Prostate gland (tissue), 2 donors: Measurements from ENCODE around the gene TRPV4. TPM values are rescaled to one million over a fixed set of nuclear protein-coding genes. Genes with fewer than 3 reads are reported as not detected.

Source experiments
- DNase-seq: peaks from one replicate; pipeline ENCODE4 v3.0.0-alpha.2; 2019; ENCODE audit warnings: low spot score
- H3K27ac ChIP-seq, 2 donors: fragments of 200-600 bp; sonication (generic); 2 replicates each; pipeline ENCODE4 v1.5.1; 2017 to 2019
- H3K27me3 ChIP-seq: fragments of 200-600 bp; sonication (generic); replicated peaks from 2 replicates; pipeline ENCODE4 v1.5.1; 2019; ENCODE audit not compliant: insufficient read depth
- H3K36me3 ChIP-seq, 2 donors: fragments of 200-600 bp; sonication (generic); 1 replicate in 1 of 2; 2 replicates in 1 of 2; pipeline versions ENCODE4 v1.5.1 to v1.8.1; 2017 to 2019
- H3K4me1 ChIP-seq: fragments of 200-600 bp; sonication (generic); replicated peaks from 2 replicates; pipeline ENCODE4 v1.5.1; 2019
- H3K4me3 ChIP-seq, 2 donors: fragments of 200-600 bp; sonication (generic); 2 replicates each; pipeline ENCODE4 v1.5.1; 2017 to 2019
- H3K9me3 ChIP-seq: fragments of 200-600 bp; sonication (generic); 2 replicates; pipeline ENCODE4 v1.5.1; 2017
- CTCF ChIP-seq, 4 experiments: fragments of 200-600 bp in 2 of 4; fragments of 450-650 bp in 2 of 4; sonication (generic) in 2 of 4; IDR thresholded peaks; 1 replicate in 3 of 4; 2 replicates in 1 of 4; pipeline ENCODE4 v1.5.1; 2016 to 2019; ENCODE audit warnings: antibody characterized with exemption in 4 of 4, mild to moderate bottlenecking in 2 of 4, moderate library complexity in 2 of 4
- POLR2A ChIP-seq: fragments of 450-650 bp; IDR thresholded peaks from one replicate; pipeline ENCODE4 v1.6.1; 2016; ENCODE audit warnings: antibody characterized with exemption, mild to moderate bottlenecking
- POLR2AphosphoS5 ChIP-seq: sonication (generic); formaldehyde crosslinking; IDR thresholded peaks from one replicate; pipeline ENCODE4 v1.6.1; 2017; ENCODE audit warnings: antibody characterized with exemption
- WGBS: methylation state at CpG from one replicate; pipeline ENCODE4 v1.1.5; 2018; 5-methylcytosine and 5-hydroxymethylcytosine counted together
- intact Hi-C: fragments of 100-400 bp; cut with DNase I; formaldehyde crosslinking; loops from one replicate; pipeline ENCODE4 v1.14.2; 2022
- total RNA-seq, 2 donors: library from RNA; depleted of rRNA; stranded (reverse); fragments of >200 nt; gene quantifications; one replicate each; pipeline ENCODE4 v1.1.0, GENCODE V29; 2016

TRPV4 gene
- total RNA-seq, 2 donors from 2014 or later = 4.6 to 8.0 TPM

DNA sequence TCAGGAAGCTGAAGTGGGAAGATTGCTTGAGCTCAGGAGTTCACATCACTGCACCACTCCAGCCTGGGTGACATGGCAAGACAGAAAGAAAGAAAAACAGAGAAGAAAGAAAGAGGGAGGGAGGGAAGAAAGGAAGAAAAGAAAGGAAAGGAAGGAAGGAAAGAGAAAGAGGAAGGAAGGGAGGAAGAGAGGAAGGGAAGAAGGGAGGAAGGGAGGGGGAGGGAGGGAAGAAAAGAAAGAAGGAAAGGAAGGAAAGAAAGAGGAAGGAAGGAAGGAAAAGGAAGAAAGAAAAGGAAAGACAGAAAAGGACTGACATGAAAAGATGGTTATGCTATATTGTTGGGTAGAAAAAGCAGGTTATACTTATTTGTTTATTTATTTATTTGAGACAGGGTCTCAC lies 43.2 kb upstream of the TRPV4 start:
- DNase-seq = no peak
- intact Hi-C loops = no loop called here
- Histone ChIP-seq H3K27ac (peak overlapping the region; percentile 29 to 62), H3K4me3 (no peak overlapping the region), H3K27me3 (no peaks in the 10 kb centered on the region), H3K4me1 (peaks cover 10% of the 10 kb centered on the region), H3K9me3 (no peaks in the 10 kb centered on the region), H3K36me3 (no peaks in the 10 kb centered on the region)
- no peak for TF ChIP-seq POLR2A
- TF ChIP-seq POLR2AphosphoS5 = no peak
- TF ChIP-seq CTCF (IDR thresholded peaks at IDR 0.05) = no peak

DNA sequence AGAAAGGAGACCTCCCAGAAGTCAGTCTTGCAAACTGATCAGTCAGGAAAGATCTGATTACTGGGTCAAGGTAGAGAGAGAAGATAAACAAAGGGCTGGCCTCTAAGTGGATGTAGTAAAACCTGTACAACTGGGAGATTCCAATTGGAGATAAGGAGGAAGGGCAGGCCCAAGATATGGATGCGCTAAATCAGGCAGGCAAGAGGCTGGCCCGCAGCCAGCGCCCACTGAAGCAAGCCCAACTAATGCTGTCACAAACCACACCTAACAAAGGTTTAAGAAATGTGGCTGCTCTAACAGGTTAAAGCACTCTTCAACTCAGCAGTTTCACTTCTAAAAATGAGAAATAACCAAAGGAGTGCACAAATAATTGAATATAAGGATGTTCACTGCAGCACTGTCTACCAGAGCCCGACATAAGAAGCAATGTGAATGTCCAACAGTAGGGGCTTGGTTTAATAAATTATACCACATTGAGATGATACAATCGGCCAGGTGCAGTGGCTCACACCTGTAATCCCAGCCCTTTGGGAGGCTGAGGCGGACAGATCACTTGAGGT lies 42.5 kb upstream of the TRPV4 start:
- intact Hi-C loops = no loop called here
- 43% methylated on average over 6 of the region's 6 CpGs for WGBS
- Histone ChIP-seq H3K4me3 (no peak overlapping the region), H3K27ac (peak overlapping the region; percentile 43 to 62), H3K9me3 (no peaks in the 10 kb centered on the region), H3K36me3 (no peaks in the 10 kb centered on the region), H3K27me3 (no peaks in the 10 kb centered on the region), H3K4me1 (peaks cover 8% of the 10 kb centered on the region)
- DNase-seq = peak; percentile 58
- TF ChIP-seq POLR2A (no peak), POLR2AphosphoS5 (peak; percentile 81)

- H3K4me3 ChIP-seq = no peak overlapping the region
- intact Hi-C loops = no loop called here
- no peaks in the 10 kb centered on the region for H3K9me3 ChIP-seq
- H3K36me3 ChIP-seq = no peaks in the 10 kb centered on the region
- H3K4me1 ChIP-seq = peaks cover 9% of the 10 kb centered on the region
- peak; percentile 85 for DNase-seq
- peak; percentile 86 for TF ChIP-seq POLR2AphosphoS5
- no peak for TF ChIP-seq POLR2A
- TF ChIP-seq CTCF (IDR thresholded peaks at IDR 0.05) = no peak
- no peaks in the 10 kb centered on the region for H3K27me3 ChIP-seq
- peak overlapping the region in 1 of 2 donors; percentile 62 for H3K27ac ChIP-seq
- WGBS = 66% methylated on average over 6 of the region's 6 CpGs
Observed at GRCh38 chr12:109873653-109874052, 40.5 kb upstream of the TRPV4 start.

DNA sequence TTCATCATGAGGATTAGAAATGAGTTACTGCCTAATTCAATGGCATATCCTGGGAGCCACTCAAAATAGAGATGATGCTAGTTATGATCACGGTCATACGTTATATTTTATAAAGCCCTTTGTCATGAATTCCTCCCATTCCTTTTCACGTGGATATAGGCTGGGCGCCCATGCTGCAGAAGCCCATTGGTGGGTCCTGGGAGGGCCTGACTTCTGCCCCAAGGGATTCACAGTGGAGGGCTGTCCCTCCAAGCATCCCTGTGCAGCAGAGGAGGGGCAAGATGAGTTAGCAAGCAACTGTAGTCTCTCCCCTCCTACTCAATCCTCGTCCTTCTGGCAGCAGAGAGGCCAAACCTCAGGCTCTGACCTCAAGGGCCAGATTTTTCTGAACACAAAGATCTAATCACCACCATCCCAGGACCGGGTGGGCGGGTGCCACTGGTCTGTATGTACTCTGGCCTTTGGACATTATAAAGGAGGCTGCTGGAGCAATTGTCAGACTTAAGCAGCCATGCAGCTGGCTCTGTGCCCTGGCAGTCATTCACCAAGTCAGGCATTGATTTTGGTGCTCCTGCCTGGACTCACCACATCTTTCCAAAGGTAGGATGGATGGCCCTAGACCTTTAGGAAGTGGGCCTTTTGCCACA lies 38.6 kb upstream of the TRPV4 start:
- intact Hi-C loops = no loop called here
- WGBS = 56% methylated on average over 7 of the region's 7 CpGs
- H3K27ac ChIP-seq = peak overlapping the region in 1 of 2 donors; percentile 50
- TF ChIP-seq POLR2AphosphoS5 (no peak), POLR2A (no peak), CTCF (IDR thresholded peaks at IDR 0.05) (no peak)
- H3K4me1 ChIP-seq = peaks cover 17% of the 10 kb centered on the region
- no peaks in the 10 kb centered on the region for H3K36me3 ChIP-seq
- peak; percentile 30 for DNase-seq
- H3K4me3 ChIP-seq = no peak overlapping the region
- no peaks in the 10 kb centered on the region for H3K9me3 ChIP-seq
- H3K27me3 ChIP-seq = no peaks in the 10 kb centered on the region

GRCh38 chr12:109870648-109871047 lies 37.5 kb upstream of the TRPV4 start:
- WGBS = 45% methylated on average over 2 of the region's 2 CpGs
- H3K4me1 ChIP-seq = peaks cover 9% of the 10 kb centered on the region
- intact Hi-C loops = no loop called here

More at GRCh38 chr12:109870648-109871047, 37.5 kb upstream of the TRPV4 start:
- no peak for DNase-seq
- H3K36me3 ChIP-seq = no peaks in the 10 kb centered on the region
- H3K27me3 ChIP-seq = no peaks in the 10 kb centered on the region
- H3K27ac ChIP-seq = no peak overlapping the region
- H3K4me3 ChIP-seq = no peak overlapping the region
- no peaks in the 10 kb centered on the region for H3K9me3 ChIP-seq
- TF ChIP-seq POLR2AphosphoS5 = no peak
- TF ChIP-seq CTCF (IDR thresholded peaks at IDR 0.05) = no peak
